Adrenal gland (tissue), 12 donors: ENCODE data around the gene PARVB. TPM values are rescaled to one million over a fixed set of nuclear protein-coding genes. Genes with fewer than 3 reads are reported as not detected.

Experiments
- DNase-seq, 7 donors: peaks; one replicate each; pipeline ENCODE4 v3.0.0-alpha.2; 2019 to 2020
- H3K27ac ChIP-seq, 5 donors: fragments of 200-600 bp; sonication (generic) in 4 of 5; 1 replicate in 3 of 5; 2 replicates in 2 of 5; pipeline versions ENCODE4 v1.5.1 to v1.8.0; 2016 to 2020; ENCODE audit warnings: mild to moderate bottlenecking in 1 of 5
- H3K27me3 ChIP-seq: fragments of 200-600 bp; 2 replicates; pipeline ENCODE4 v1.8.0; 2021
- H3K36me3 ChIP-seq, 2 donors: fragments of 200-600 bp; replicated peaks in 1 of 2; 1 replicate in 1 of 2; 2 replicates in 1 of 2; pipeline versions ENCODE4 v1.5.1 to v1.8.0; 2018 to 2022
- H3K4me1 ChIP-seq, 2 donors: fragments of 200-600 bp; replicated peaks in 1 of 2; 1 replicate in 1 of 2; 2 replicates in 1 of 2; pipeline versions ENCODE4 v1.5.1 to v1.8.0; 2018 to 2021
- H3K4me3 ChIP-seq, 4 donors: fragments of 200-600 bp; sonication (generic) in 3 of 4; one replicate each; pipeline ENCODE4 v1.5.1; 2016 to 2018
- H3K9me3 ChIP-seq, 3 donors: fragments of 200-600 bp; sonication (generic) in 1 of 3; replicated peaks in 1 of 3; 1 replicate in 2 of 3; 2 replicates in 1 of 3; pipeline versions ENCODE4 v1.5.1 to v1.8.0; 2016 to 2021
- CTCF ChIP-seq, 6 experiments: fragments of 450-650 bp in 4 of 6; fragments of 200-600 bp in 2 of 6; sonication (generic) in 1 of 6; IDR thresholded peaks; 1 replicate in 5 of 6; 2 replicates in 1 of 6; pipeline versions ENCODE4 v1.5.1 to v1.8.0; 2016 to 2021; ENCODE audit warnings: antibody characterized with exemption in 6 of 6, mild to moderate bottlenecking in 2 of 6, moderate library complexity in 1 of 6
- POLR2A ChIP-seq, 2 donors: fragments of 450-650 bp; IDR thresholded peaks; one replicate each; pipeline ENCODE4 v1.6.1; 2017; ENCODE audit warnings: antibody characterized with exemption in 2 of 2, mild to moderate bottlenecking in 2 of 2, moderate library complexity in 1 of 2
- WGBS, 4 donors: extraction: QIAGEN DNeasy Blood & Tissue Kit in 2 of 4; methylation state at CpG; one replicate each; pipeline versions ENCODE4 v1.1.5 to v1.1.7; 2013 to 2017; 5-methylcytosine and 5-hydroxymethylcytosine counted together
- intact Hi-C, 2 donors: fragments of 100-400 bp; cut with DNase I; formaldehyde crosslinking; loops; one replicate each; pipeline versions ENCODE4 v1.14.1 to v1.15.0; 2022 to 2023
- polyA plus RNA-seq, 3 donors: library from polyadenylated mRNA; stranded (reverse); fragments of 200-250 nt in 2 of 3; fragments of 350-450 nt in 1 of 3; fragmentation: Illumina TruSeq in 1 of 3; extraction: RNeasy Lipid Tissue Mini Kit (QIAGEN cat#74804) in 1 of 3; gene quantifications; one replicate each; pipeline ENCODE4 v1.2.3, GENCODE V29; 2013 to 2014
- total RNA-seq, 9 donors: library from RNA; depleted of rRNA in 4 of 9; stranded (reverse); fragments of >200 nt in 4 of 9; fragments of 120-200 nt in 1 of 9; fragmentation: NEBNext Ultra II Directional in 1 of 9; extraction: Animal tissue kit (Norgen Biotek cat#: 25700) in 1 of 9; gene quantifications; one replicate each; pipeline versions ENCODE4 v1.1.0 to v1.2.4, GENCODE V29; 2013 to 2023
- donor health status: healthy with polysubstance abuse.
- donor health status: Bipolar disorder and iron deficiency.
- donor health status: DM: yes; HTN: yes; CAD: no.
- donor health status: DM: no; HTN: no; CAD: no.
- donor health status: DM: no; HTN: no; CAD: no.
- donor health status: DM: yes; HTN: yes; CAD: no.

The PARVB gene
- total and polyA plus RNA-seq, 12 donors, result 16.9 to 77.6 (median 45.9) TPM

GRCh38 chr22:44004104-44004460 is 20.0 kb upstream of the PARVB start:
- H3K27me3 ChIP-seq, result no peaks in the 10 kb centered on the region
- TF ChIP-seq CTCF (IDR thresholded peaks at IDR 0.05) (no peak), POLR2A (IDR thresholded peaks at IDR 0.05) (no peak)
- intact Hi-C loops, result no loop called here
- peaks cover 0 to 3% of the 10 kb centered on the region in 2 donors for H3K36me3 ChIP-seq
- WGBS, 4 donors, result 90 to 94% (median 94%) methylated on average over 7 of the region's 7 CpGs
- DNase-seq, result no peak
- no peaks in the 10 kb centered on the region for H3K9me3 ChIP-seq
- H3K4me3 ChIP-seq, result no peak overlapping the region
- H3K4me1 ChIP-seq, result peaks cover 7 to 14% of the 10 kb centered on the region in 2 donors
- H3K27ac ChIP-seq, result peak overlapping the region in 2 of 5 donors; percentile 76 to 77

- Histone ChIP-seq H3K36me3 (no peaks in the 10 kb centered on the region), H3K27ac (no peak overlapping the region), H3K27me3 (no peaks in the 10 kb centered on the region), H3K4me3 (no peak overlapping the region), H3K9me3 (no peaks in the 10 kb centered on the region), H3K4me1 (peaks cover 7 to 14% of the 10 kb centered on the region in 2 donors)
- no peak for TF ChIP-seq POLR2A (IDR thresholded peaks at IDR 0.05)
- TF ChIP-seq CTCF (IDR thresholded peaks at IDR 0.05), result no peak
- no peak for DNase-seq
- WGBS, 4 donors, result 83 to 88% (median 86%) methylated on average over 4 of the region's 4 CpGs
- intact Hi-C loops, result no loop called here
These were observed 18.6 kb upstream of the PARVB start for GRCh38 chr22:44005524-44005923.

GRCh38 chr22:44012162-44012561 is 11.9 kb upstream of the PARVB start:
- no peak for DNase-seq
- Histone ChIP-seq H3K27ac (peak overlapping the region in 2 of 5 donors; percentile 48 to 82), H3K27me3 (no peaks in the 10 kb centered on the region), H3K9me3 (no peaks in the 10 kb centered on the region), H3K4me3 (no peak overlapping the region), H3K36me3 (no peaks in the 10 kb centered on the region), H3K4me1 (no peaks in the 10 kb centered on the region)
- intact Hi-C loops, result no loop called here
- 71 to 77% (median 72%) methylated on average over 5 of the region's 5 CpGs for WGBS, 4 donors
- TF ChIP-seq CTCF (IDR thresholded peaks at IDR 0.05), result no peak
- TF ChIP-seq POLR2A (IDR thresholded peaks at IDR 0.05), result no peak

- no peaks in the 10 kb centered on the region for H3K9me3 ChIP-seq
- no peaks in the 10 kb centered on the region for H3K4me1 ChIP-seq
- TF ChIP-seq CTCF (IDR thresholded peaks at IDR 0.05) (no peak), POLR2A (IDR thresholded peaks at IDR 0.05) (no peak)
- H3K4me3 ChIP-seq, result no peak overlapping the region
- no peaks in the 10 kb centered on the region for H3K27me3 ChIP-seq
- H3K36me3 ChIP-seq, result no peaks in the 10 kb centered on the region
- intact Hi-C loops, result no loop called here
- DNase-seq, result no peak
- peak overlapping the region in 2 of 5 donors; percentile 48 to 82 for H3K27ac ChIP-seq
- 79 to 88% (median 86%) methylated on average over 7 of the region's 7 CpGs for WGBS, 4 donors
These were observed 11.5 kb upstream of the PARVB start for GRCh38 chr22:44012591-44012990.
